Stimulated activated CD4-positive, alpha-beta T cell treated with anti-CD3 and anti-CD28 coated beads, Interleukin-12 subunit alpha, Interleukin-12 subunit beta, amount 100 ng/mL, for 4 hours (primary cell): ENCODE data around the gene CFAP43.
"Not testable (repeated sequence)": the region's sequence is repeated elsewhere in the genome, so short reads cannot be mapped to it uniquely, and the experiment has no call there.

Experiments
- DNase-seq: peaks from one replicate; pipeline ENCODE4 v3.0.0-alpha.2; 2020

Gene CFAP43

DNA sequence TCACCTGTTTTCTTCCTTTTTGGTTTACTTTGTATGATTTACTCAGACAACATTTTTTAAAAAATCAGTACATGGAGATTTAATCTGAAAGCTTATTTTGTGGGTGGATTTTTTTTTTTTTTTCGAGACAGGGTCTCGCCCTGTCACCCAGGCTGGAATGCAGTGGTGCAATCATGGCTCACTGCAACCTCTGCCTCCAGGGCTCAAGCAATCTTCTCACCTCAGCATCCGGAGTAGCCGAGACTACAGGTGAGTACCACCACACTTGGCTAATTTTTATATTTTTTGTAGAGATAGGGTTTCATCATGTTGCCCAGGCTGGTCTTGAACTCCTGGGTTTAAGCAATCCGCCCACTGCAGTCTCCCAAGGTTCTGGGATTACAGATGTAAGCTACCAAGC lies 25.1 kb upstream of the CFAP43 start:
- DNase-seq = no peak

- no peak for DNase-seq
Observed at GRCh38 chr10:104256335-104256961, 24.3 kb upstream of the CFAP43 start.

DNA sequence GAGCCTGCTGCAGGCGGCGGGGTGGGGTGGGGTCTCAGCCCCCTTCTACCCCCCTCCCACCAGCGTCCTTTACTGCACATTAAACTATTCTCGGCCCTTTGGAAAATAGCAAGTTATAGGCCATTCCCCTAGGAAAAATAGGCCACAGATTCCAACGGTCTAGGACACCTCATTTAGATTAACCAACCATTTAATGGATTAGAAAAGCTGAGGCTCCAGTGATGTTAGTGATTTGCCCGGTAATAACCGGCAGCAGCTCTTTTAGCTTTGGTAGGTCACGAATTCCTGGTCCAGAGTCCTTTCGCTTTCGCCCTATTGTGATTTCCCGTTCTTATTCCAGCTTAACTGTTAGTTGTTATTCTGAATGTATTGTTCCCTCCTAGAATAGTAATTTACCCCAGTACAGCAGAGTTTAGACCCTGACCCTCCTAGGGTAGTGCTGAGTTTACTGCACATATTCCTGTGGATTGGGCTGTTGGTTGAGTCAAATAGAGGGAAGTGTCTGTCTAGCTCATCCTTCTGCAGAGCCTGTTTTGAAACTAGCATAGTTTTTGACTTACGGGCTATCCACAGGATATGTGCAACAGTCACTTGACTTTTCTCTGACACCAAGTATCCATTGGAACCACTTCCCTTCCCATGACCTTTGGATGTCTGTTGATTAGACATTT lies 23.3 kb upstream of the CFAP43 start:
- no peak for DNase-seq

DNA sequence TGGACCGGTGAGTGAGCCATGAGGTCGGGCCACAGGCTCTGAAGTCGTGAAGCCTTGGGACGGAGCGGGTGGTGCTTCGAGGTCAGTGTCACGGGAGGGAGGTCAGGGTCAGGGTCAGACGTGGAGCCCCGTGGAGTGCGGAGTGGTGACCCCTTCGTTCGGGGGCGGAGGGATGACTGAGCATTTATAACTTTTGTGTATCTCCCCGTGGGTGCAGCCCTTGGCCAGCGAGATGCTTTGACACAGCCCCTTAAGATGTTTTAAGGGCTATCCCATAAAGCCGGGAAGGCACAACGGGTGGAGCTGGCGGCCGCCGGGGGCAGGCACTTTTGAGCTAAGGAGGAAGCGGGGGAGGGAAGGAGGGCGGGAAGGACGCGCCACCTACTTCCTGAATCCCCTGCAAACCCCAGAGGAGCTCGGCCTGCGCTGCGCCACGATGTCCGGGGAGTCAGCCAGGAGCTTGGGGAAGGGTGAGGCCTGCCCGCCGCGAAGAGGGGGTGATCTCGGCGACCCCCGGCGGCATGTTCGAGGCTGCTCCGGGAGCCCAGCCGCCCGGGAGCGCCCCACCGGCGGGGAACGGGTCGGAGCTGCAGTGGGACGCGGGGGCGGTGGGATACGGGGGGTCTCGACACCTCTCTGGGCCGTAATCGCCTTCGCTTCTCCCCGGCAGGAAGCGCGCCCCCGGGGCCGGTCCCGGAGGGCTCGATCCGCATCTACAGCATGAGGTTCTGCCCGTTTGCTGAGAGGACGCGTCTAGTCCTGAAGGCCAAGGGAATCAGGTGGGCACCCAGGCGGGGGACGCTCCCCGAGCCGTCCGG lies 22.5 kb upstream of the CFAP43 start, which contains the start of gene GSTO1:
Gene GSTO1 (plus strand): TSS at position 400 of the 818 bp plus-strand sequence. CDS start 37 bp downstream, at position 437.
- peak; percentile 52 for DNase-seq

GRCh38 chr10:104253606-104254410 lies 21.6 kb upstream of the CFAP43 start:
- no peak for DNase-seq

GRCh38 chr10:104253106-104253505 lies 20.9 kb upstream of the CFAP43 start:
- no peak for DNase-seq

- no peak for DNase-seq
Observed at GRCh38 chr10:104252368-104252767, 20.2 kb upstream of the CFAP43 start.

DNA sequence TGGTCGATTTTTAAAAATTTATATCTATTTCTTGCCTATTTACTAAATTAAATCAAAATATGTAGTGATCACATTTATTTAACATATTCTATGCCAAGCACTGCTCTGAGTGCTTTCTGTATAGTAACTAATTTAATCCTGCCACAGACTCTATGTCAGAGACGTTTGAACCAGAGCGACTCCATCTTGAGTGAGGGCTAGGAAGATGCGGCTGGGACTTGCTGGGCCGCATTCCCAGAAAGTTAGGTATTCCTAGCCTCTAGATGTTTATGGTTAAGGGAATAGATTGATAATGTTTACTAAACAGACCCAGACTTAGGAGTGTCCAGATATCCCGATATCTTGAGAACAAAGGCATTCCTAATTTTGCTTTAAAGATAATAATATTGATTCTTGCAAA lies 19.3 kb upstream of the CFAP43 start:
- no peak for DNase-seq

DNA sequence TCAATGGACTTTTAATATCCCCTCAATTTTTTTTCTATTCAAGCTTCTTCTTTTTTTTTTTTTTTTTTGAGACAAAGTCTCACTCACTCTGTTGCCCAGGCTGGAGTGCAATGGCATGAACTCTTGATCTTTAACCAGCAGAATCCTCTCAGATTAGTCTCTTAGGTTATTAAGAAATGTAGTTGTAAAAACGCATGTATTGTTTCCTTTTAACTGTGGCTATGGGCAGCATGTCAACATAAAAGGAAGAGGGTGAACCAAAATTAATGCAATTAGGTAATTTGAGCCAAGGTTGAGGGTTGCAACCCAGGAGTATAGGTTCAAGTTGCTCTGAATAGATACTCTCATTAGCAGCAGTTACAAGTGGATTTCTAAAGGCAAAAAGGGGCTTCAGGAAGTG lies 18.2 kb upstream of the CFAP43 start:
- no peak for DNase-seq

- DNase-seq = not testable (repeated sequence)
Observed at GRCh38 chr10:104248931-104249330, 16.8 kb upstream of the CFAP43 start.

- DNase-seq = no peak
Observed at GRCh38 chr10:104247513-104248146, 15.5 kb upstream of the CFAP43 start.

- DNase-seq = no peak
Observed at GRCh38 chr10:104246976-104247375, 14.8 kb upstream of the CFAP43 start.

GRCh38 chr10:104245066-104245632 lies 13.0 kb upstream of the CFAP43 start:
- no peak for DNase-seq

- no peak for DNase-seq
Observed at GRCh38 chr10:104243512-104243911, 11.3 kb upstream of the CFAP43 start.

GRCh38 chr10:104243009-104243408 lies 10.8 kb upstream of the CFAP43 start:
- DNase-seq = not testable (repeated sequence)

DNA sequence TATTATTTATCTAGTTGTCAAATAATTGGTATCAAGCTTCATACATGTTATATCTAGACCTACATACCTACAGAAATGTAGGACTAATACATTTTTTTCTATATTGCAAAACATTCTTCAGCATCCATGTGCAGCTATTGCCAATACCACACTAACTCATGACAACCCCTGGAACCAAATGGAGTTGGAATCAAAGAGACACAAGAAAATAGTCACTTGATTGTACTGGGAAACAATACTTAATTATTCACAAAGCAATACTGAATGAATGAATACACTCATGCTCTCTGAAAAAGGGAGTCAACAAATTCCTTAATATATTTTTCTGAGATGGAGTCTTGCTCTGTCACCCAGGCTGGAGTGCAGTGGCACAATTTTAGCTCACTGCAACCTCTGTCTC lies 10.4 kb upstream of the CFAP43 start:
- DNase-seq = no peak

GRCh38 chr10:104240078-104240477 lies 7.9 kb upstream of the CFAP43 start:
- no peak for DNase-seq

DNA sequence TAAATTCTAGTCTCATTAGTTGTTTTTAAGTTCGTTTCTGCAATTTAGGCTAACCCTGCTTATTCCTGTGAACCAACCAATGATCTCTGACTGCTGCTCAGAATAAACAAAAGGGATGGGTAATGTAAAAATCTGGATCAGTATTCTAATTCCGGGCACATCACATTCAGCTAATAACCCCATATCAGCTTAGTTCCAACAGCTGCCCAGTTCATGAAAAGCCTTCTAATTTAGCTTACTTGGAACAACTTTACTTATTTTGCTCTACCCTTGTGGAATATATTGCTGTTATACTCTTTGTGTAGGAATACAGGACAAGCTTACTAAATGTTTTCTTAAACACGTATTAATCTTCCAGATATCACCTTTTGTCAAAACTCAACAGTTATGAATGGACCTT lies 3.6 kb upstream of the CFAP43 start:
- DNase-seq = no peak

- DNase-seq = no peak
Observed at GRCh38 chr10:104234934-104235333, 2.8 kb upstream of the CFAP43 start.

GRCh38 chr10:104233817-104234216 lies 1.7 kb upstream of the CFAP43 start:
- no peak for DNase-seq

GRCh38 chr10:104232613-104233102 lies 494 bp upstream of the CFAP43 start:
- DNase-seq = no peak

- DNase-seq = no peak
Observed at GRCh38 chr10:104230490-104230889, 1.7 kb downstream of the CFAP43 start.
